Small intestine (tissue), 7 donors: ENCODE measurements around the gene ERG. TPM values are rescaled to one million over a fixed set of nuclear protein-coding genes. Genes with fewer than 3 reads are reported as not detected.

Experiments used
- DNase-seq, 2 donors: peaks; one replicate each; pipeline versions ENCODE4 v3.0.0 to v3.0.0-alpha.2; 2013
- FAIRE-seq: peaks from 2 replicates; lab custom pipeline; 2012; peaks lifted over from hg19 to GRCh38; lab: Jason Lieb, UNC
- H3K27ac ChIP-seq, 3 donors: one replicate each; pipeline ENCODE4 v1.5.1; 2013; ENCODE audit warnings: low read length in 2 of 3, mild to moderate bottlenecking in 2 of 3, control low read depth in 1 of 3, inconsistent platforms in 1 of 3, low read depth in 1 of 3, moderate library complexity in 1 of 3
- H3K27me3 ChIP-seq, 3 donors: one replicate each; pipeline ENCODE4 v1.6.1; 2013; ENCODE audit warnings: low read length in 3 of 3, inconsistent platforms in 1 of 3; ENCODE audit not compliant: control insufficient read depth in 3 of 3, insufficient read depth in 3 of 3
- H3K36me3 ChIP-seq, 3 donors: one replicate each; pipeline ENCODE4 v1.6.1; 2013; ENCODE audit warnings: low read length in 3 of 3, inconsistent platforms in 1 of 3, low read depth in 1 of 3, mild to moderate bottlenecking in 1 of 3, moderate library complexity in 1 of 3; ENCODE audit not compliant: control insufficient read depth in 3 of 3, insufficient read depth in 2 of 3
- H3K4me1 ChIP-seq, 3 donors: one replicate each; pipeline ENCODE4 v1.6.1; 2013; ENCODE audit warnings: low read length in 2 of 3, inconsistent platforms in 1 of 3, low read depth in 1 of 3, mild to moderate bottlenecking in 1 of 3, moderate library complexity in 1 of 3; ENCODE audit not compliant: control insufficient read depth in 3 of 3, insufficient read depth in 2 of 3
- H3K4me3 ChIP-seq, 3 donors: one replicate each; pipeline ENCODE4 v1.5.1; 2013; ENCODE audit warnings: low read length in 3 of 3, control low read depth in 1 of 3, inconsistent platforms in 1 of 3, low read depth in 1 of 3, mild to moderate bottlenecking in 1 of 3, moderate library complexity in 1 of 3
- H3K9me3 ChIP-seq, 2 donors: one replicate each; pipeline ENCODE4 v1.6.1; 2013; ENCODE audit warnings: low read depth in 1 of 2, low read length in 1 of 2; ENCODE audit not compliant: control insufficient read depth in 2 of 2, insufficient read depth in 1 of 2
- WGBS, 3 donors: extraction: QIAGEN DNeasy Blood & Tissue Kit; methylation state at CpG; one replicate each; pipeline ENCODE4 v1.1.7; 2013; 5-methylcytosine and 5-hydroxymethylcytosine counted together
- polyA plus RNA-seq, 4 donors: library from polyadenylated mRNA; stranded (reverse) in 3 of 4; unstranded in 1 of 4; fragments of 200-250 nt in 3 of 4; fragments of 120-200 nt in 1 of 4; gene quantifications; one replicate each; pipeline versions ENCODE4 v1.2.1 to v1.2.3, GENCODE V29; 2013
- donor health status: healthy with polysubstance abuse.
- donor health status: control.
- donor health status: control.
- donor health status: Bipolar disorder and iron deficiency.
- donor health status: healthy.

ERG gene
- polyA plus RNA-seq, 4 donors, result 0.22 to 10.8 (median 3.4) TPM

DNA sequence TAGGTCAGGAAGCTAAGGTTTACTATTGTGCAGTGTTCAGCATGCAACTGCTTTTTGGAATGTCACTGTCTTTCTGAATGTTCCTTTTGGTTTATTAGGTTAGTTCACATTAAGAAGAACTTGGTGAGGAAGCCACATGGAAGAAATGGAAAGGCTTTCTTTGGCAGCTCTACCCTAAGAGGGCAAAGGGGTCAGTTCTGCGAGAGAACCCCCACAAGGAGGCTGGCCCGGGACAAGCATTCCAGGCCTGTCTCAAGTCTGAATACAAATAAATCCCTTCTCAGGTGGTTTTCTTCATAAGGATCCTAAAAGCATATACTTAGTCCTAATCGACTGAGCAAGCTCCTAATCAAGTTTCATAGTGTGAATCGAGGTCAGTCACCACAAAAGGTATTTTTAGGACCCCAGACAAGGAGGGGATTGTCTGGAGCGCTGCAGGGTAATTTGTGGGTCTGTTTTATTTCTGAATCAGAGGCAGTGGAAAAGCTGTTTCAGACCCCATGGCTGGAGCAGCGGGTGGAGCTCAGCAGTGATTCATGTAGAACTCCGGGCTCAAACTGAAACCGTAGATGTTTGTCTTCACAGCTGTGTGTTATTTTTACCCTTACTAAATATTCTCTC lies 63.3 kb downstream of the ERG start:
- WGBS, 3 donors, result 47 to 76% (median 69%) methylated on average over 8 of the region's 8 CpGs
- Histone ChIP-seq H3K4me3 (no peak overlapping the region), H3K4me1 (no peaks in the 10 kb centered on the region), H3K27ac (no peak overlapping the region), H3K9me3 (no peaks in the 10 kb centered on the region), H3K27me3 (no peaks in the 10 kb centered on the region), H3K36me3 (no peaks in the 10 kb centered on the region)
- FAIRE-seq (no peak), DNase-seq (no peak)

DNA sequence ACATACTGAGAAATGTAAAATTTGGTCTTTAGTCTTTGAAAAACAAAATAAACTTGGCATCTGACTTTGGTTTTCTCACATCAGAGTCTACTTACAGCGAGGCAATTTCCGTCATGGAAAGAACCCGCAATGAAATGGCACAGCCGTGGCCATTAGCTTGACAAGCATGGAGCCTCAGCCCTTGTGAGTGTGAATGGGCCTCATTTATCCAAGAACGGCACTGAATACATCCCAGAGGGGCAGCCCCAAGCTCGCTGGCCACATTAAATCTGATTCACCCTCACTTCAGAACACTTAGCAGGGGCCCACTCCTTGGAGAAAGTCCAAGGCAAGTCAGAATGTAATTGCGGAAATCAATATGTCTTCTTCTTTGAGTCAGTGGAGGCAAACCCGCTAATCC lies 64.8 kb downstream of the ERG start:
- DNase-seq (no peak), FAIRE-seq (no peak)
- H3K27ac ChIP-seq, result no peak overlapping the region
- WGBS, 3 donors, result 73 to 83% (median 78%) methylated on average over 8 of the region's 8 CpGs
- no peaks in the 10 kb centered on the region for H3K4me1 ChIP-seq
- H3K27me3 ChIP-seq, result no peaks in the 10 kb centered on the region
- no peaks in the 10 kb centered on the region for H3K9me3 ChIP-seq
- no peak overlapping the region for H3K4me3 ChIP-seq
- no peaks in the 10 kb centered on the region for H3K36me3 ChIP-seq

DNA sequence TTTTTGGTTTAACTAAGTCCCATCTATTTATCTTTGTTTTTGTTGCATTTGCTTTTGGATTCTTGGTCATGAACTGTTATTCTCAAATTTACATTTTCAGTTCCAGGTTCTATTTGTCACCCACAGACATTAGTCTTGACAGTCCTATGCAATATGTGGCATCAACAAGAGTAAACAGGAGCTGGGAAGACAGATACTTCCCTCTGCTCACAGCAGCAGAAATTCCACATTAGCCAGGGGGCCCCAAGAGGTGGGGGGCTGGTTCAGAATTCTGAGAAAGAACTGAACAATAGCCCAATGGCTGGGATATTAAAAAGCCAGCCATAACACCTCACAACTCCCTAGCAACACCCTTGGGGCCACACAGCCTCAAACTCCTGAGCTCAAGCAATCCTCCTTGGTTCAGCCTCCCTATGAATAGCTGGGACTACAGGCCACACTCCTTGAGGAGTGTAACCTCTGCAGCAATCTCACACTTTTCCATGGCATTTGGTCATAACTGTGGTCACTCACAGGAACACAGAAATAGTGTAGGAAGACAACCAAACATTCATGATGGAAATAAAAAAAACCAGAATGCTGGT lies 67.8 kb downstream of the ERG start:
- FAIRE-seq, result no peak

DNA sequence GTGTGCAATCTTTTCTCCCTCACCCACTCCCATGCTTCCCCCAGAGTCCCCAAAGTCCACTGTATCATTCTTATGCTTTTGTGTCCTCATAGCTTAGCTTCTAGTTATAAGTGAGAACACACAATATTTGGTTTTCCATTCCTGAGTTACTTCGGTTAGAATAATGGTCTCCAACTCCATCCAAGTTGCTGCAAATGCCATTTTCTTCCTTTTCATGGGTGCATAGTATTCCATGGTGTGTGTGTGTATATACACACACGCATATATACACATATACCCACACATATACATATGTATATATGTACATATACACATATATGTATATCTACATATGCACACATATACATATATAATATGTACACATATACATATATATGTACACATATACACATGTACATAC lies 69.3 kb downstream of the ERG start:
- FAIRE-seq, result no peak
- Histone ChIP-seq H3K27ac (no peak overlapping the region), H3K4me1 (no peaks in the 10 kb centered on the region), H3K9me3 (no peaks in the 10 kb centered on the region), H3K4me3 (no peak overlapping the region), H3K36me3 (no peaks in the 10 kb centered on the region), H3K27me3 (peaks cover 0 to 2% (median 0%) of the 10 kb centered on the region in 3 donors)
- 86 to 91% (median 91%) methylated on average over 2 of the region's 2 CpGs for WGBS, 3 donors
- no peak for DNase-seq

More for the DNA sequence above, 67.8 kb downstream of the ERG start:
- Histone ChIP-seq H3K4me3 (no peak overlapping the region), H3K27ac (no peak overlapping the region), H3K27me3 (peaks cover 0 to 2% (median 0%) of the 10 kb centered on the region in 3 donors), H3K36me3 (no peaks in the 10 kb centered on the region), H3K9me3 (no peaks in the 10 kb centered on the region), H3K4me1 (no peaks in the 10 kb centered on the region)
- no peak for DNase-seq

DNA sequence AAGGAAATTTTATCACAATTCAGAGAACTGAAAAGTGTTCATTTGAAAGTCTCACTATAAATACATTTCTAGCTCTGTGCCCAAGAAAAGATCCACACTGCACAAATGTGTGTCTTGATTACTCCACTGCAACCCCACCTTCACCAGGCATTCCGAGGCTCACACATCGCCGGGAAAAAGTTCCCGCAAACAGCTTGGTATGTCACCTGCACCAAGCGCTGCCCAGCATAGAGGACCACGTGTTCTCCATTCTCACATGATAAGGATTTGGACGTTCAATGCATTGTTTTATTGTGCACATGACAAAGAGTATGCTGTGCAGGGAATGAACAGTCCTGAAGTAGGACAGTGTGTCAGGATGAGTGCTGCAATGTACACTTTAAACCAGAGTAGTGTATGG lies 70.1 kb downstream of the ERG start:
- 55 to 75% (median 58%) methylated on average over 7 of the region's 7 CpGs for WGBS, 3 donors
- no peak overlapping the region for H3K4me3 ChIP-seq
- DNase-seq (no peak), FAIRE-seq (no peak)
- H3K36me3 ChIP-seq, result no peaks in the 10 kb centered on the region
- H3K27me3 ChIP-seq, result peaks cover 0 to 2% (median 0%) of the 10 kb centered on the region in 3 donors
- no peaks in the 10 kb centered on the region for H3K4me1 ChIP-seq
- H3K9me3 ChIP-seq, result no peaks in the 10 kb centered on the region
- H3K27ac ChIP-seq, result no peak overlapping the region

DNA sequence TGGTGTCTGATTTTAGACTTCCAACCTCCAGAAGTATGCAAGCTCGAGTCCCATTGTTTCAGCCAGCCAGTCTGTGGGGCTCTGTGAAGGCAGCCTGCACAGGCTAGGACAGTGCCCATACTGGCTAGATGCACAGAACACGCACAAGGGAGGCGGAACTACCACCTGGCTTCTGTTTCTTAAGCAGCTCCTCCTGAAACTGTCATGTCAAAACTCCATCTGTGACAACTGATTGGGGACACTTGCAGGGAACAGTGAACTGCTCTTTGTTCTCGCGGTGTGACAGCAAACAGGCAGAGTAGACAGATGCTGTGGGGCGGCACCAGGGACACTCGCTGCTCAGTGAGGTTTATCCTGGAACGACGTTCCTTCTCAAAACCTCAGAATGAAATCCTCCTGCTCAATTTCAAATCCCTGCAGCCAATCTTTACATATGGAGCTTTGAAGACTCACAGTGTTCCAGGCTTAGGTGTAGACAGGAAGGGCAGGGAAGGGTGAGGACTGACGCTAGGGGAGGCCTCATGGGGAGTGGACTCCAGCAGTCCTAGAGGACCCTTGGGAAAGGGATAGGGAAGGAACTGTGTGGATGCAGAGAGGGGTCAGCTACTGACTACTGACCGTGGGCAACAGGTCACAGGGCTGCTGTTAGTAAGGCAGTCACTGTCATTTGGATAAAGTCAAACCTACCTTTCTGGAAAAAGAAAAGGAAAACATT lies 73.8 kb downstream of the ERG start:
- WGBS, 3 donors, result 54 to 67% (median 60%) methylated on average over 11 of the region's 11 CpGs
- Histone ChIP-seq H3K27ac (no peak overlapping the region), H3K4me3 (no peak overlapping the region), H3K36me3 (no peaks in the 10 kb centered on the region), H3K4me1 (no peaks in the 10 kb centered on the region), H3K9me3 (no peaks in the 10 kb centered on the region), H3K27me3 (peaks cover 0 to 2% (median 0%) of the 10 kb centered on the region in 3 donors)
- FAIRE-seq, result no peak
- DNase-seq, result no peak

DNA sequence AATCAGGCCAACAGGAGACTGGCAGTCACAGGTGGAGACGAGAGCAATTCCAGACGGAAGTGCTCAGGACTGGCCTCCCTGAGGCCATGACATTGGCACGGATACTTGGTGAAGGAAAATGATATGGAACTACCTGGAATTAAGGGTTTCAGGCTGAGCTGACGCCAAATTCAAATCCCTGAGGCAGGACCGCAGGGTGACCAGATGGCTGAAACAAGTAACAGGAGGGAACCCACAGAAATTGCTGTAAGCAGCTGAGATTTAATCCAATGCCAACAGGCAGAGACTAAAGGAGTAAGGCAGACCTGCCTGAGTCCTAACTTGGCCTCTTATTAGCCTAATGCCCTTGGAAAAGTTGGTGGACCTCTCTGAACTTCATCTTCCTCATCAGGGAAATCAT lies 76.2 kb downstream of the ERG start:
- DNase-seq, result no peak
- H3K36me3 ChIP-seq, result no peaks in the 10 kb centered on the region
- no peaks in the 10 kb centered on the region for H3K4me1 ChIP-seq
- no peak for FAIRE-seq
- no peaks in the 10 kb centered on the region for H3K9me3 ChIP-seq
- no peak overlapping the region for H3K4me3 ChIP-seq
- H3K27me3 ChIP-seq, result no peaks in the 10 kb centered on the region
- no peak overlapping the region for H3K27ac ChIP-seq
- 78 to 90% (median 84%) methylated on average over 5 of the region's 5 CpGs for WGBS, 3 donors

DNA sequence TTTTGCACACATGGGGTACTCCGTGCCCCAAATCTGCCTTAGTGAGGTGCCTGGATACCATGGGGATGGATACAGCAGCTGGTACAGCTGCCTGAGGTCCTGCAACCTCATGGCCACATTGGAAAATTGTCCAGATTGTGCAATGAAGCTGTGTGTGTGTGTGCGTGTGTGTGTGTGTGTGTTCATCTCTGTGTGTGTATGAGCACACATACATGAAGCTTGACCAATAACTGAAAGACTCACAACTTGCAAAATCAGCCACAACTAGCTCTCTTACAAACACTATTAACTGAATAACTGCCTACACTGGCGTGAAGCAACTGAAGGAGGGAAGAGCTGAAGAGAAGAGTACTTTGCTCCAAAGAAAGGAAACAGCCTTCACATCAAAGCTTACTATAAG lies 78.1 kb downstream of the ERG start:
- no peak for FAIRE-seq
- Histone ChIP-seq H3K27me3 (no peaks in the 10 kb centered on the region), H3K27ac (no peak overlapping the region), H3K4me3 (no peak overlapping the region), H3K9me3 (no peaks in the 10 kb centered on the region), H3K36me3 (no peaks in the 10 kb centered on the region), H3K4me1 (no peaks in the 10 kb centered on the region)
- 78 to 79% (median 79%) methylated on average over 3 of the region's 3 CpGs for WGBS, 3 donors
- no peak for DNase-seq
